ENCODE data around the gene OLFM4.

Gene OLFM4

DNA sequence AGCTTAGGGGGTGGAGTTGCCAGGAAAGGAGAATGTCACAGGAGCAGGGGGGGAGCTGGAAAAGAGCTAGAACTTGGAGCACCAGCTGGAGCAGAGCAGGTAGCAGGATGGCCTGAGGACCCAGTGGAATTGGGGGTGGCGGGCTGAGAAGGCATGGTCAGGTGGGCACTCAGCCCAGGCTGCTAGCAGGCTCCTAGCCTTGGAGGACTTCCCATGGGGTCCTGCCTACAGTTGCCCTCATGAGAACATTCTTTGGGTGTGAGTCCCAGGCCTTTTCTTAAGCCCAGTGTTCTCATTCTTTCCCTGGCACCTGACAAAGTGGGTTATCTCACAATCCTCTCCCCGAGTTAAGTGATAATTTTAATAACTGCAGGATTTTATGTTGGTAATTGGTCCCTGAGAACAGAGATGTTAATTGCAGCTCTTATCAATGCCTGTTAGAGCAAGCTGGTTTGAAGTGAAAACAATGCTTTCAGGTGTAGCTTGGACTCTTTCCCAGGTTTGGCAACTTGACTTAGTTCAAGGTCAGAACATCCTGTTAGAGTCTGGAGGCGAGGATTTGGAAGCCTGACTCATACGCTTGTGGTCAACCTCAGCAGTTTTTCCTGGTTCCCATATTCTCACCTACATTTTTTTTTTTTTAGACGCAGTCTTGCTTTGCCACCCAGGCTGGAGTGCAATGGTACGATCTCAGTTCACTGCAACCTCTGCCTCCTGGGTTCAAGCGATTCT is 18.1 kb upstream of the OLFM4 start (continued):
- TF ChIP-seq TSHZ2 (CRISPR knock-in tag; IDR thresholded peaks at IDR 0.05) (no peak), PPARA (CRISPR knock-in tag; IDR thresholded peaks at IDR 0.05; ENCODE audit: borderline replicate concordance) (no peak), GLIS3 (CRISPR knock-in tag; IDR thresholded peaks at IDR 0.05) (no peak)

DNA sequence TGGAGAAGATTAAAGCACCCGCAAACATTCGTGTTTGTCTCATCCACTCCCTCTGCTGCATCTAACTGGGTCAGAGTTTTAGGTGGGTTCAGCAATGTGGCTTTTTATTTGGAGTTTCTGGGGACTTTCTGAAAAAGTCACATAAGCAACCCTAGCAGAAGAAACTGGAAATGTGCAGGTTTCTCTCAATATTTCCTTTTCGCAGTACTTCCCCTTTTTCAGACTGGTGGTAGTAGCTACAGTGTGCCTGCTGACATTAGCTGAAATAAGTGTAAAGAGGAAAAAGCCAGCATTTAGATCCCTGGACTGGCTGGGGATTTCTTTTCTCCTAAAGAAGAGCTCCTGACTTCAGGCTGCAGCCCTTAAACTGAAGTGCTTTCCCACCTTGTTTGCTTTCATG is 15.9 kb upstream of the OLFM4 start:
- TF ChIP-seq ZFP30 (CRISPR knock-in tag; IDR thresholded peaks at IDR 0.05) (no peak), GLIS3 (CRISPR knock-in tag; IDR thresholded peaks at IDR 0.05) (no peak), RARB (CRISPR knock-in tag; IDR thresholded peaks at IDR 0.05) (no peak), ZC3H10 (CRISPR knock-in tag; IDR thresholded peaks at IDR 0.05) (no peak), SNAI2 (CRISPR knock-in tag; IDR thresholded peaks at IDR 0.05) (no peak), ZFP3 (CRISPR knock-in tag; IDR thresholded peaks at IDR 0.05) (no peak), ZNF565 (CRISPR knock-in tag; conservative IDR thresholded peaks at IDR 0.05; ENCODE audit: low read depth) (no peak), ESRRG (CRISPR knock-in tag; IDR thresholded peaks at IDR 0.05) (no peak), OSR1 (CRISPR knock-in tag; IDR thresholded peaks at IDR 0.05) (no peak), ISL1 (CRISPR knock-in tag; IDR thresholded peaks at IDR 0.05) (no peak), TSHZ2 (CRISPR knock-in tag; IDR thresholded peaks at IDR 0.05) (no peak), ARNTL (CRISPR knock-in tag; IDR thresholded peaks at IDR 0.05; ENCODE audit: borderline replicate concordance, low read depth) (no peak)
- TF ChIP-seq, protein P1, sequence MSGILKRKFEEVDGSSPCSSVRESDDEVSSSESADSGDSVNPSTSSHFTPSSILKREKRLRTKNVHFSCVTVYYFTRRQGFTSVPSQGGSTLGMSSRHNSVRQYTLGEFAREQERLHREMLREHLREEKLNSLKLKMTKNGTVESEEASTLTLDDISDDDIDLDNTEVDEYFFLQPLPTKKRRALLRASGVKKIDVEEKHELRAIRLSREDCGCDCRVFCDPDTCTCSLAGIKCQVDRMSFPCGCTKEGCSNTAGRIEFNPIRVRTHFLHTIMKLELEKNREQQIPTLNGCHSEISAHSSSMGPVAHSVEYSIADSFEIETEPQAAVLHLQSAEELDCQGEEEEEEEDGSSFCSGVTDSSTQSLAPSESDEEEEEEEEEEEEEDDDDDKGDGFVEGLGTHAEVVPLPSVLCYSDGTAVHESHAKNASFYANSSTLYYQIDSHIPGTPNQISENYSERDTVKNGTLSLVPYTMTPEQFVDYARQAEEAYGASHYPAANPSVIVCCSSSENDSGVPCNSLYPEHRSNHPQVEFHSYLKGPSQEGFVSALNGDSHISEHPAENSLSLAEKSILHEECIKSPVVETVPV (CRISPR knock-in tag; IDR thresholded peaks at IDR 0.05): no peak
- TF ChIP-seq, protein P2, sequence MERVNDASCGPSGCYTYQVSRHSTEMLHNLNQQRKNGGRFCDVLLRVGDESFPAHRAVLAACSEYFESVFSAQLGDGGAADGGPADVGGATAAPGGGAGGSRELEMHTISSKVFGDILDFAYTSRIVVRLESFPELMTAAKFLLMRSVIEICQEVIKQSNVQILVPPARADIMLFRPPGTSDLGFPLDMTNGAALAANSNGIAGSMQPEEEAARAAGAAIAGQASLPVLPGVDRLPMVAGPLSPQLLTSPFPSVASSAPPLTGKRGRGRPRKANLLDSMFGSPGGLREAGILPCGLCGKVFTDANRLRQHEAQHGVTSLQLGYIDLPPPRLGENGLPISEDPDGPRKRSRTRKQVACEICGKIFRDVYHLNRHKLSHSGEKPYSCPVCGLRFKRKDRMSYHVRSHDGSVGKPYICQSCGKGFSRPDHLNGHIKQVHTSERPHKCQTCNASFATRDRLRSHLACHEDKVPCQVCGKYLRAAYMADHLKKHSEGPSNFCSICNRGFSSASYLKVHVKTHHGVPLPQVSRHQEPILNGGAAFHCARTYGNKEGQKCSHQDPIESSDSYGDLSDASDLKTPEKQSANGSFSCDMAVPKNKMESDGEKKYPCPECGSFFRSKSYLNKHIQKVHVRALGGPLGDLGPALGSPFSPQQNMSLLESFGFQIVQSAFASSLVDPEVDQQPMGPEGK (CRISPR knock-in tag; IDR thresholded peaks at IDR 0.05; ENCODE audit: borderline replicate concordance): no peak
- no peak for ATAC-seq

GRCh38 chr13:53013113-53013512 is 15.5 kb upstream of the OLFM4 start:
- ATAC-seq: no peak
- TF ChIP-seq CSDC2 (CRISPR knock-in tag; IDR thresholded peaks at IDR 0.05) (no peak), OSR1 (CRISPR knock-in tag; IDR thresholded peaks at IDR 0.05) (no peak), TCF4 (CRISPR knock-in tag; IDR thresholded peaks at IDR 0.05; ENCODE audit: borderline replicate concordance) (no peak), TSHZ2 (CRISPR knock-in tag; IDR thresholded peaks at IDR 0.05) (no peak), ARNTL (CRISPR knock-in tag; IDR thresholded peaks at IDR 0.05; ENCODE audit: borderline replicate concordance, low read depth) (no peak), GLIS3 (CRISPR knock-in tag; IDR thresholded peaks at IDR 0.05) (no peak), POU6F1 (CRISPR knock-in tag; IDR thresholded peaks at IDR 0.05; ENCODE audit: borderline replicate concordance, low read depth) (no peak), TOX (CRISPR knock-in tag; IDR thresholded peaks at IDR 0.05; ENCODE audit: borderline replicate concordance) (no peak)
- TF ChIP-seq, protein P1 (CRISPR knock-in tag; IDR thresholded peaks at IDR 0.05): no peak
- TF ChIP-seq, protein P2 (CRISPR knock-in tag; IDR thresholded peaks at IDR 0.05; ENCODE audit: borderline replicate concordance): no peak

All from SK-N-SH treated with all-trans-retinoic acid at 6 μM for 48 hours (cell line).